ENCODE measurements around the gene HIRIP3. TPM values are rescaled to one million over a fixed set of nuclear protein-coding genes. Genes with fewer than 3 reads are reported as not detected.

HIRIP3 gene
- total RNA-seq, 2 donors from 2014 or later: 11.2 to 17.1 TPM

DNA sequence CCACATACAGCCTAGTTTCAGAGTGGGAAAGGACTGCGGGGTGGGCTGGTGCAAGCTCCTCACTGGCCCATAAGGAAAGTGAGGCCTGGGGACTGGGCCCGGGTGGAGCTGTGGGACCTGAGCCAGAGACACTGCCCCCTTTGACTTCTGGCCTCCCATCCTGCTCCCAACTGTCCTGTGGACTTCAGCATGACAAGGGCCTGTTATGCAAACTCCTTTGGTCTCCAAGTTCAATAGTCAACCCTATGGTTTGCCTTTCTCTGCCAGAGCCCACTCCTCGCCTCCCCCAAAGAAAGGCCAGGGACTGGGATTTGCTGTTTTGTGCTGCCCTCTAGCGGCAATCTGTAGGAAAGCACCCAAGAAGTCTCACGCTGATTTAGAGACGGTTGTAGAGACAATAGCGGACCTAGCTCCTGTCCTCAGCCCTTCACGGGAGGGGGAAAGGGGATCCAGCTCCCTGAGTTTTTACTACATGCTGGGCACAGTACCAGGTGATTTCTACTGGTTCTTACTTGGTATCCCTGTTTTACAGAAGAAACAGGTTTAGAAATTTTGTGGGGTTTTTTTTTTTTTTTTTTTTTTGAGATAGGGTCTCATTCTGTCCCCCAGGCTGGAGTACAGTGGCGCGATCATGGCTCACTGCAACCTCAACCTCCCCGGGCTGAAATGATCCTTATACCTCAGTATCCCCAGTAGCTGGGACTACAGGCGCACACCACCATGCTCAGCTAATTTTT, 36.8 kb upstream of the HIRIP3 start:
- no peak for TF ChIP-seq POLR2A (IDR thresholded peaks at IDR 0.05)
- TF ChIP-seq, protein P1, sequence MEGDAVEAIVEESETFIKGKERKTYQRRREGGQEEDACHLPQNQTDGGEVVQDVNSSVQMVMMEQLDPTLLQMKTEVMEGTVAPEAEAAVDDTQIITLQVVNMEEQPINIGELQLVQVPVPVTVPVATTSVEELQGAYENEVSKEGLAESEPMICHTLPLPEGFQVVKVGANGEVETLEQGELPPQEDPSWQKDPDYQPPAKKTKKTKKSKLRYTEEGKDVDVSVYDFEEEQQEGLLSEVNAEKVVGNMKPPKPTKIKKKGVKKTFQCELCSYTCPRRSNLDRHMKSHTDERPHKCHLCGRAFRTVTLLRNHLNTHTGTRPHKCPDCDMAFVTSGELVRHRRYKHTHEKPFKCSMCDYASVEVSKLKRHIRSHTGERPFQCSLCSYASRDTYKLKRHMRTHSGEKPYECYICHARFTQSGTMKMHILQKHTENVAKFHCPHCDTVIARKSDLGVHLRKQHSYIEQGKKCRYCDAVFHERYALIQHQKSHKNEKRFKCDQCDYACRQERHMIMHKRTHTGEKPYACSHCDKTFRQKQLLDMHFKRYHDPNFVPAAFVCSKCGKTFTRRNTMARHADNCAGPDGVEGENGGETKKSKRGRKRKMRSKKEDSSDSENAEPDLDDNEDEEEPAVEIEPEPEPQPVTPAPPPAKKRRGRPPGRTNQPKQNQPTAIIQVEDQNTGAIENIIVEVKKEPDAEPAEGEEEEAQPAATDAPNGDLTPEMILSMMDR (IDR thresholded peaks at IDR 0.05): peak; percentile 24 to 50 (median 44)
- Histone ChIP-seq H3K9me3 (no peaks in the 10 kb centered on the region), H3K4me3 (no peak overlapping the region), H3K36me3 (replicated peaks in 1 of 2; ENCODE audit: insufficient read depth in 1 of 2, low read depth in 2 of 2) (no peaks in the 10 kb centered on the region), H3K4me1 (peaks cover 8% of the 10 kb centered on the region), H3K27ac (no peak overlapping the region), H3K27me3 (peaks cover 0 to 21% of the 10 kb centered on the region in 2 donors)
- WGBS, 2 donors: 21 to 25% methylated on average over 12 of the region's 12 CpGs
- intact Hi-C loops (cut with DNase I): no loop called here
- DNase-seq (peak; percentile 37 to 54 (median 48)), ATAC-seq (no peak)

DNA sequence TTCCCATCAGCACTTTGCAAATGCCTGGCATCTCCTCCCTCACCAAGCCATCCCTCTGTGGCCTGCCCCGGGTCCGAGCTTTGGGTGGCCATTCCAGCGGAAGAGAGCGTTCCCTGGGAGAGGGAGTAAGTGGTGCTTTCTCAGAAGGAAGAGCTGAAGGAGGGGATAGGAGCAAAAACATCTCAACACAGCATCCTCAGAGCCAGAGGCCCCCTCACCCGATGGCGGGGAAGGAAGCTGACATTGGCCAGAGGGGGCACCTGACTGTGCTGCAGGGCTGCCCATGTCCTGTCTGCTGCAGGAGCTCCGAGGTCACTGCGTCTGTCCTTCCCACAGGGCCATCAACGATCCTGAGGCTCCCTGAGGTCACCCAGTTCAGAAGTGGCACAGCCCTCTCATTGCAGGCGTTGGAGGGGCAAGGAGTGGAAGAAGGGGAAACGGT, 36.1 kb upstream of the HIRIP3 start:
- DNase-seq (no peak), ATAC-seq (no peak)
- Histone ChIP-seq H3K27me3 (peaks cover 0 to 21% of the 10 kb centered on the region in 2 donors), H3K9me3 (no peaks in the 10 kb centered on the region), H3K4me3 (no peak overlapping the region), H3K27ac (no peak overlapping the region), H3K36me3 (replicated peaks in 1 of 2; ENCODE audit: insufficient read depth in 1 of 2, low read depth in 2 of 2) (no peaks in the 10 kb centered on the region), H3K4me1 (peaks cover 8% of the 10 kb centered on the region)
- intact Hi-C loops (cut with DNase I): no loop called here
- 17 to 30% methylated on average over 10 to 11 of the region's 11 CpGs for WGBS, 2 donors
- TF ChIP-seq, protein P1 (IDR thresholded peaks at IDR 0.05): no peak
- TF ChIP-seq POLR2A (IDR thresholded peaks at IDR 0.05): no peak

DNA sequence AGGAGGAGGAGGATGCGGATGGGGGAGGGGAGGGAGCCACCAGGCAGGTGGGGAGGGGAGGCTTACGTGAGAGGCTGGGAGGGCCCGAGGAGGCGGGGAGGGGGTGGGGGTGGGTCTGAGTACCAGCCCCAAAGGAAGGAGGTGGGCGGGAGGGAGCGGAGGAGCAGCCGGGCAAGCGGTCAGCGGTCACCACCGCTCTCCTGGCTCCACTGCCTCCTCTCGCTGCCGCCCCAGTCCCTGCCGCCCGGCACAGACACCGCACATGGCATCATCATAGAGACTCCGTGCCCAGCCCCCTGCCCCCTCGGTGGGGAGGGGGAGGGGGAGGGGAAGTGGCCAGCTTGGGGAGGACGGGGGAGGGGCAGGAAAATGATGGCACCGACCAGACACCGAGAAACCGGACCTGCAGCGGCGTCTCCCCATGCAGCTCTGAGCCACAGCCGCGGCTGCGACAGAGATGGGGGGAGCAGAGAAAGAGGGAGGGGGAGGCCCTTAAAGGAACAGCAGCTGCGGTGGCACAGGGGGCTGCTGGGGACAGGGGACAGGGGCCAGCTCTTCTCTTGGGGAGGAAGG, 35.5 kb upstream of the HIRIP3 start, which contains the start of gene TLCD3B:
Gene TLCD3B, minus strand, starts transcription at position 431 of the 573 bp plus-strand sequence. CDS start 744 bp downstream, outside the sequence.
- peaks cover 8% of the 10 kb centered on the region for H3K4me1 ChIP-seq
- no peak for ATAC-seq
- H3K27ac ChIP-seq: no peak within 1 kb of the TSS
- DNase-seq: no peak
- intact Hi-C loops (cut with DNase I): no loop called here
- 1 to 2% methylated on average over 12 to 23 of the region's 27 CpGs for WGBS, 2 donors
- H3K27me3 ChIP-seq: peaks cover 0 to 21% of the 10 kb centered on the region in 2 donors
- no peaks in the 10 kb centered on the region for H3K36me3 ChIP-seq (replicated peaks in 1 of 2; ENCODE audit: insufficient read depth in 1 of 2, low read depth in 2 of 2)
- H3K4me3 ChIP-seq: no peak within 1 kb of the TSS
- TF ChIP-seq POLR2A (IDR thresholded peaks at IDR 0.05): no peak
- TF ChIP-seq, protein P1 (IDR thresholded peaks at IDR 0.05): no peak
- H3K9me3 ChIP-seq: no peaks in the 10 kb centered on the region

DNA sequence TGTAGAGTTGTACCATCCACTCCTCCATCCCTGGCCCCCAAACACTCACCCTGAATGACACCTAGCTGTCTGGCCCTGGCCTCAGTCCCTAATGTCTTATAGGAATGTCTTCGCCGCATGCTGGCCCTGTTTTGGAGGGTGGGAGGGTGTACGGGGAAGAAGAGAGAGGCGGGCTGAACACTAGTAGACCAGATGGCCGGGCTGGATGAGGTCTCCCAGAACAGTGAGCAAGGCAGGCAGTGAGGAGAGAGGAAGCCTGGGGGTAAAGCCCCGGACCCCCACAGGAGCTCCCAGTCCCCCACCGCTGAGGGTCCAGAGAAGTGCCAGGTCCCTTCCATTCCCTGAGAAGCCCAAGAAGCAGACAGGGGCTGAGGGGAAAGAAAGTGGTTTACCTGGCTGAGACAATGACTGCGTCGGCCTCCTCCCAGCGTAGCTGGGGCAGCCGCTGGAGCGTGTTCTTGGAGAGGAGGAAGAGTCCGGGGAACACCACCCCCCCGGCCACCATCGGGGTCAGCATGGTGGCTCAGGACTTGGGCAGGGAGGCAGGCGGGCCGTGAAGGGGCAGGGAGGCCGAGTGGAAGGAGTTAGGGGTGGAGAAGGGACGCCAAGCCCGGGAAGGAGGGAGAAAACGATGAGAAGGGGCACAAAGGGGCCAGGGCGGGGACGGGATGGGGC, 34.7 kb upstream of the HIRIP3 start:
- TF ChIP-seq, protein P1 (IDR thresholded peaks at IDR 0.05): no peak
- no peak for TF ChIP-seq POLR2A (IDR thresholded peaks at IDR 0.05)
- Histone ChIP-seq H3K27me3 (peaks cover 0 to 21% of the 10 kb centered on the region in 2 donors), H3K27ac (no peak overlapping the region), H3K36me3 (replicated peaks in 1 of 2; ENCODE audit: insufficient read depth in 1 of 2, low read depth in 2 of 2) (no peaks in the 10 kb centered on the region), H3K9me3 (no peaks in the 10 kb centered on the region), H3K4me3 (no peak overlapping the region), H3K4me1 (peaks cover 8% of the 10 kb centered on the region)
- DNase-seq (no peak), ATAC-seq (no peak)
- intact Hi-C loops (cut with DNase I): no loop called here
- 22 to 33% methylated on average over 22 to 23 of the region's 23 CpGs for WGBS, 2 donors

All from body of pancreas (tissue), 4 donors.